RKO (cell line): ENCODE results near the gene DCLK1.

Source experiments
- DNase-seq: peaks from one replicate; pipeline ENCODE4 v3.0.0-alpha.2; 2016; ENCODE audit warnings: low spot score

Gene DCLK1

GRCh38 chr13:35859981-35860380 is 271.2 kb downstream of the DCLK1 start:
- DNase-seq: no peak

- no peak for DNase-seq
Observed at GRCh38 chr13:35858665-35859064, 272.5 kb downstream of the DCLK1 start.

- no peak for DNase-seq
Observed at GRCh38 chr13:35857769-35858168, 273.4 kb downstream of the DCLK1 start.

- DNase-seq: no peak
Observed at GRCh38 chr13:35856721-35857364, 274.3 kb downstream of the DCLK1 start.

- DNase-seq: no peak
Observed at GRCh38 chr13:35856084-35856483, 275.1 kb downstream of the DCLK1 start.

- no peak for DNase-seq
Observed at GRCh38 chr13:35855531-35856019, 275.6 kb downstream of the DCLK1 start.

- DNase-seq: no peak
Observed at GRCh38 chr13:35854286-35854685, 276.9 kb downstream of the DCLK1 start.

GRCh38 chr13:35851881-35852280 is 279.3 kb downstream of the DCLK1 start:
- no peak for DNase-seq

GRCh38 chr13:35851356-35851755 is 279.8 kb downstream of the DCLK1 start:
- no peak for DNase-seq

GRCh38 chr13:35850569-35850968 is 280.6 kb downstream of the DCLK1 start:
- no peak for DNase-seq

GRCh38 chr13:35849256-35849644 is 281.9 kb downstream of the DCLK1 start:
- no peak for DNase-seq

GRCh38 chr13:35848336-35849255 is 282.6 kb downstream of the DCLK1 start:
- DNase-seq: no peak

GRCh38 chr13:35843272-35843671 is 287.9 kb downstream of the DCLK1 start:
- no peak for DNase-seq

- no peak for DNase-seq
Observed at GRCh38 chr13:35841060-35841521, 290.1 kb downstream of the DCLK1 start.

GRCh38 chr13:35839806-35840205 is 291.4 kb downstream of the DCLK1 start:
- DNase-seq: no peak

- no peak for DNase-seq
Observed at GRCh38 chr13:35838356-35838755, 292.8 kb downstream of the DCLK1 start.

- DNase-seq: no peak
Observed at GRCh38 chr13:35836446-35836845, 294.7 kb downstream of the DCLK1 start.

GRCh38 chr13:35835989-35836388 is 295.2 kb downstream of the DCLK1 start:
- DNase-seq: no peak

GRCh38 chr13:35833608-35834275 is 297.4 kb downstream of the DCLK1 start:
- no peak for DNase-seq

- no peak for DNase-seq
Observed at GRCh38 chr13:35833031-35833430, 298.2 kb downstream of the DCLK1 start.

GRCh38 chr13:35832551-35832950 is 298.6 kb downstream of the DCLK1 start:
- DNase-seq: no peak

GRCh38 chr13:35830850-35831450 is 300.2 kb downstream of the DCLK1 start:
- DNase-seq: no peak
